HL-60/S4 treated with phorbol 12-myristate 13-acetate at 8.2 ng/mL for 4 days and 3 days (cell line): ENCODE results near the gene FBXW12.

Experiments
- in situ Hi-C: fragments of 300-500 bp; cut with MboI; formaldehyde crosslinking; loops from 2 replicates; pipeline ENCODE4 v1.15.0; 2022; ENCODE audit warnings: low sequenced_read_pairs

Gene FBXW12

DNA sequence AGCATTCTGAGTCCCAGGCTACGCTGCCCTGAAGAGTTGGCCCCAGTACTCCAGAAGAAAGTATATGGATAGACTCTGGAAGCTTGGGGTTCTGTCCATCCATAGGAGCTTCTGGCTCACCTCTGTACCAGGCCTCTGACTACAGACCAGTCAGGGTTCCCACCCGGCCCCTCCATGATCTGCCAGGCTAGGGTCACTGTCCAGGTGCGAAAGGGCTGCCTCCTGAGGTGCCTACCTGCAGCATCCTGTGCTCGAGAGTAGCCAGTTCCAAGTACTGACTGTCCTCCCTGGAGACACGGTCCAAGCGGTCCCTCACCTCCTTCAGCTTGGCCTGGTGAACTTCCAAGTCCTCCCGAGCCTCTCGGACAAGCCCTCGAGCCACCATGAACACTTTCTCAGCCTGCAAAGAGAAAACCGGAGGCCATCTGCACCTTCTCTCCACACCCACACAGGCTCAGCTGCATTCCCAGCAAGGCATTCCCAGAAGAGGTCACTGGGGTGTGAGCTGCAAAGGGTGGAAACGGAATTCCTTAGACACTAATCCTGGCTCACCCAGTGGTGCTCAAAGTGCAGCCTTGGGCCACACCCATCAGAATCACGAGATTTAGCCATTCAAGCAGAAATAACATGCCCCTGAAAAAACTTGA lies 61.6 kb downstream of the FBXW12 start:
- in situ Hi-C loops: loop anchor here (25.0 kb wide), 1 partner anchor 171 kb away; no protein-coding TSS in a partner anchor

DNA sequence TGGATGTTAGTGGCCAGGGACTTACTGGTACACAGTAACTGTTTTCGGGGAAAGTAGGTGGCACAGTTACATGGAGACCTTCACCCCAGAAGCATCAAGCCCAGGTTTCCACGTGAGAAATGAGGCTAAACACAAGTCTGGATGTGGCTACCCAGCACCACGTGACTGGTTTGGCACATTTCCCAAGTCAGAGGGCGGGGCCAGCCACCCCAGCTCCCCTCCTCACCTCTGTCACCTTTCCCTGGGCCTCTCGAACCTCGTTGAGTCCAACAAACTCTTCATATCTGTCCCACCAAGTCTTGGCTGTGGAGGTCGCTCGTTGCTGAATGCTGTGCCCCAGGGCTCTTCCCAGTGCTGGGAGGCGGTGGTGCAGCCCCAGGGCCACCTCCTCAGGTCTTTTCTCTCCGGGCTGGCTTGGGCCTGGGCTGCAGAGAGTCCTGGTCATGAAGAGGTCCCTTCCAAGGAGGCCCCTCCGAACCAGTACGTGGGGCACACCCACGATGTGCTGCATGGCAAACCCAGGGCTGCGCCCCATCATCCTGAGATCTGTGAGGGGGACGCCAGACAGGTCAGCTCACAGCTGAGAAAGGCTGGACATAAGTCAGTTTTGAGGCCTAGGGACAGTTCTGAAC lies 62.7 kb downstream of the FBXW12 start:
- in situ Hi-C loops: loop anchor here (25.0 kb wide), 1 partner anchor 172 kb away; no protein-coding TSS in a partner anchor

DNA sequence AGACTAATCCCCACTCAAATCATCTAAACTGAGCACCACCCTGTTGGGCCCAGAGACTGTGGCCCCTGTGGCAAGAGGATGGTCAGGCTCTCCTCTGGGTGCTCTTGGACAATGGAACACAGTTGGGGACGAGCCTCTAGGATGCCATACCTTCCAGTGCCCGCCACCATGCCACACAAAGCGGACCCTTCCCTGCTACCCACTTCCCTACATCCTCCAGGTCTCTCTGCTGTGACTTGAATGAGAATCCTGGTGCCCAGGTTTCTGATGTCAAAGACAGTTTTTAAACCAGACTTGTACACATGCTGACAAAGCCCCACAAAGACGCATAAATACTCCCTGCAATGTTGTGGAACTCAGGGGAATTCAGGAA lies 63.2 kb downstream of the FBXW12 start:
- in situ Hi-C loops: loop anchor here (25.0 kb wide), 1 partner anchor 173 kb away; no protein-coding TSS in a partner anchor

DNA sequence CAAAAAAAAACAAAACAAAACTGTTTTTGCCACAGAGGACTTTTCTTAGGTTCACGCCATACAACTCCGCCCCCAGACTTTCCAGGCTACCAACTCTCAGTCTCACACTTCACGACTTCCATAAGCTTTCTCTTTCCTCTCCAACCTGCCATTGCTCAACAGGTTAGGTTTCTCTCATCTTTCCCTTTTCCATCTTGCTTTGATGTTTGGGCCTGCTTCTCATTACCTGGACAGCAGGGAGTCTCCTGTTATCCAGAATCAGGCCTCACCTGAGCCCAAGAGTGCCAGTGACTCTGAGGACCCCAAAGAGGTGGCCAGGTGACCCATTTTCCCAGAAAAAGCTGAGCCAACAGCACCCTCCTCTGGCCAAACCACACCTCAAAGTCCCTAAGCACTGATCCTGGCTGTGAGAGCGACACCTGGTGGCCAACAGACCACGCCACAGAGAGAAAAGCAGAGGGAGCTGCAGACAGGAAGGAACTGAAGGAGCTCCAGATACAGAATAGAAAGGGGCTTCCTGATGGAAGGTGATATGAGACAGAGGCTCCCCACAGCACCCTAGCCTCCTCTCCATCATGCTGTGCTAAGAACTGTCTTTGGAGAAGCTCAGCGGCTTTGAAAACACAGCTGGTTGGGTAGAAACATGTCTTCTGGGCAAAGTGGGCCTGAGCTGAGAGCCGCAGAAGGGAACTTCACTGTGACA lies 63.9 kb downstream of the FBXW12 start:
- in situ Hi-C loops: loop anchor here (25.0 kb wide), 1 partner anchor 174 kb away; no protein-coding TSS in a partner anchor

DNA sequence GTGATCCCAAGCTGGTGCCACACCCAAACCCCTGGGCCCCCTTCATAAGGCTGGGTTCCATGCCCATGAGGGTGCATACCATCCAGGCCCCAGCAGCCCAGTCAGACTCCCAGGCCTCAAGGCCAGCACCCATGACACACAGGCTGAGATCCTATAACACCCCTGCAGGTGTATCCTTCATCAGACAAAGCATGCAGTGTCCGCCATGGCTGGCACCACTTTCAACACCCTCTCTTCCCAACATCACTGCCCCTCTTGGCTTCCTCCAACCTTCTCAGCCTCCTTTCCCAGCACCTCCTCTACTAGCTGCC lies 64.4 kb downstream of the FBXW12 start:
- in situ Hi-C loops: loop anchor here (25.0 kb wide), 1 partner anchor 174 kb away; no protein-coding TSS in a partner anchor

DNA sequence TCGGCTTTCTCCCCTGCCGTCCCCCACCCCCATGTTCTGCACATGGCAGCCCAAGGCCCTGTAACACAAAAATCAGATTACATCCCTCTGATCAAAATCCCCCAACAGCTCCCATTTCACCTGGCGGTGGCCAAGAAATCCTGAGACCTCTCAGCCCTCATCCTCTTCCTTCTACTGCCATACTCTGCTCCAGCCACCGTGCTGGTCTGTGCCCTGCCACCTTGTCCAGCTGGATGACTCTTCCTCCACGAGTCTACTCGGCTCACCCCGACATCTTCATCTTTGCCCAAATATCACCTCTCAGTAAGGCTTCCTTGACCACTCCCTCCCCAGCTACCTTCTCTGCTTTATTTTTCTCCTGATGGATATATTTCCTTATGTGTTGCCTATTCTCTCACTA lies 64.8 kb downstream of the FBXW12 start:
- in situ Hi-C loops: loop anchor here (25.0 kb wide), 1 partner anchor 175 kb away; no protein-coding TSS in a partner anchor

DNA sequence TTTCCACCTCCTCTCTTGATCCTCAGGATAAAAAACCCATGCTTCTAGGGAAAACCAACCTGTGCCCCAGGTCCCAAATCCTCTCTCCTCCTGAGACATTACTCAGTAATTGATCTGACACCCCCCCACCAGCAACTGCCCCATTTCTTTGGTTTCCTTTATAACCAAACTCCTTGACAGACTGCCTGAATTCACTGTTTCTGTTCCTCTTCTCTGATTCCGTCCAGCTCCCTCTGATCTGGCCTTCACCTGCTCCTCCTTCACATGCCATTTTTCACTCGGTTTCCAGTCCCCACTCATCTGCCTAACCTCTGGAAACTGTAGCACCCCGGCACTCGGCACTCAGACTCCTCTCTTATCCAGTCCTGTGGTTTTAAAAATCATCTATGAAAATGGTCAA lies 65.8 kb downstream of the FBXW12 start:
- in situ Hi-C loops: loop anchor here (25.0 kb wide), 1 partner anchor 176 kb away; no protein-coding TSS in a partner anchor

DNA sequence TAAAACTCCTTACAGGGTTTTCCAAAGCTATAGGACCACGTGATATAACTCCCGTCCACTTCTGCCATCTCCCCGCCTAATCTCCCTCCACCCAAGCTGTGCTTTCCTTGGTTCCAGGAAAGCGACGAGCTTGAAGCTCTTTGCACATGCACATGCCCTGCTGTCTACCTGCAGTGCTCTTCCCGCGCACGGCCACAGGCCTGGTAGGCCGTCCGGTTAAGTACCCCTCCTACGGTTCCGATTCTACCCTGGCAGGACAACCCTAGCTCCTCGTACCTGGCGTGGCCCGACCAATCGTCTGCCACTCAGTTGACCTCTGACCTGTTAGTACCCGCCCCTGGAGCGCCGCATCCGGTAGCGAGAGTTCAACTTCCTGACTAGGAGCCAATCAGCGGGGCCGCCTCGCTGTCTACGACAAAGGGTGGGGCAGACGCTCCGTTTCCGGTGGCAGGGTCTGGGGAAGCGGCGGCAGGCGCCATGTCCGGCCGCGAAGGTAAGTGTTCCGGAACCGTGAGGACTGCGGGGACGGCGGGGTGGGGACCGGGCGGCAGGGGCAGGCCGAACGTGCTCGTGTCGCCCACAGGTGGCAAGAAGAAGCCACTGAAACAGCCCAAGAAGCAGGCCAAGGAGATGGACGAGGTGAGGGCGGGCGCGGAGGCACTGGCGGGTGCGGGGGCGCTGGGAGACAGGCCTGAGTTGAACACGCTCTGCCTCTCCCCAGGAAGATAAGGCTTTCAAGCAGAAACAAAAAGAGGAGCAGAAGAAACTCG lies 68.0 kb downstream of the FBXW12 start, which contains the start of the genes CCDC51 and TMA7:
Gene CCDC51, minus strand, starts transcription at position 300 of the 770 bp plus-strand sequence. CDS start 4,991 bp downstream, outside the sequence.
Gene TMA7, plus strand, starts transcription at position 438 of the 770 bp plus-strand sequence. Its CDS starts 40 bp downstream, at position 478.
- in situ Hi-C loops: loop anchor here (25.0 kb wide), 1 partner anchor 178 kb away; no protein-coding TSS in a partner anchor

DNA sequence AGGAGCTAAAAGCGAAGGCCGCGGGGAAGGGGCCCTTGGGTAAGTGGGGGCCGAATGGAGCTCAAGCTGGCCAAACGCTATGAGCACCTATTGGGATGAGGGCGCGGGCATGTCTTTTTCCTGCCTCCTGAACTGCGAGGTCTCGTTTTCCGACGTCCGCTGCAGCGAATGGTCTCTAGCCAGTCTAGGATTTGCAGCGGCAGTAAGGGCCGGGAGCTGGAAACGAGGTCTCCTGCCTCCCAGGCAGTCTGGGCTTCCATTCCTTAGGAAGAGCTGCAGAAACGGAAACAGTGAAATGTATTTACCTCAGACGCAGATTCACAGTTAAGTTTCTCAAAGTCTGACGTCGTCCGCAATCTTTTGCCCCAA lies 68.6 kb downstream of the FBXW12 start:
- in situ Hi-C loops: loop anchor here (25.0 kb wide), 1 partner anchor 178 kb away; no protein-coding TSS in a partner anchor

DNA sequence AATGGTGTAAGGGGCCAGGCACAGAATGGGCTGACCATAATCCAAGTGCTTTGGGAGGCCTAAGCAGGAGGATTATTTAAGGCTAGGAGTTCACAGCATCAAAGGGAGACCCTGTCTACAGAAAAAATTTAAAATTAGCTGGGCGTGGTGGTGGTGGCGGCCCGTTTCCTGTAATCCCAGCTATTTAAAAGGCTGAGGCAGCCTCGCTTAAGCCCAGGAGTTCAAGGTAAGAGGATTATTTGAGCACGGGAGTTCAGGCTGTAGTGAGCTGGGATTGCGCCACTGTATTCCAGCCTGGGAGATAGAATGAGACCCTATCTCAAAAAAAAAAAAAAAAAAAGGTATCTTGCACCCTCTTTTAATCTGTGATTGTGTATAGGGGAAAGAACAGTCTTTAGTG lies 69.9 kb downstream of the FBXW12 start:
- in situ Hi-C loops: loop anchor here (25.0 kb wide), 1 partner anchor 180 kb away; no protein-coding TSS in a partner anchor
